Naive B cell (primary cell): ENCODE data around the gene KLHL30. TPM values are rescaled to one million over a fixed set of nuclear protein-coding genes. Genes with fewer than 3 reads are reported as not detected.
"Not testable (repeated sequence)": the region's sequence is repeated elsewhere in the genome, so short reads cannot be mapped to it uniquely, and the experiment has no call there.

ENCODE experiments used
- ATAC-seq, 2 donors: fragments of 150-1000 bp; cut with Tn5 transposase; 2 replicates each; pipeline ENCODE4 v1.10.0; 2021; ENCODE audit warnings: low read depth in 2 of 2, mild to moderate bottlenecking in 2 of 2, moderate library complexity in 2 of 2
- DNase-seq: peaks from one replicate; pipeline ENCODE4 v3.0.0; 2022
- H3K27ac Mint-ChIP-seq, 6 donors: one replicate each; pipeline ENCODE4 v1.8.0; 2020 to 2022; ENCODE audit warnings: mild to moderate bottlenecking in 6 of 6, mixed read lengths in 6 of 6, moderate library complexity in 5 of 6, inconsistent platforms in 2 of 6
- H3K27me3 Mint-ChIP-seq, 3 donors: one replicate each; pipeline ENCODE4 v1.8.0; 2021 to 2022; ENCODE audit warnings: mixed read lengths in 3 of 3, mild to moderate bottlenecking in 1 of 3
- H3K36me3 Mint-ChIP-seq, 2 donors: one replicate each; pipeline ENCODE4 v1.8.0; 2020 to 2022; ENCODE audit warnings: mixed read lengths in 2 of 2, inconsistent platforms in 1 of 2, mild to moderate bottlenecking in 1 of 2
- H3K4me1 Mint-ChIP-seq, 3 donors: one replicate each; pipeline ENCODE4 v1.8.0; 2020 to 2022; ENCODE audit warnings: mixed read lengths in 3 of 3, inconsistent platforms in 1 of 3, mild to moderate bottlenecking in 1 of 3, moderate library complexity in 1 of 3
- H3K4me3 Mint-ChIP-seq, 8 donors: one replicate each; pipeline ENCODE4 v1.8.0; 2020 to 2022; ENCODE audit warnings: mild to moderate bottlenecking in 8 of 8, mixed read lengths in 8 of 8, moderate library complexity in 8 of 8, inconsistent platforms in 2 of 8
- H3K9me3 Mint-ChIP-seq, 7 donors: one replicate each; pipeline ENCODE4 v1.8.0; 2020 to 2022; ENCODE audit warnings: mixed read lengths in 7 of 7, mild to moderate bottlenecking in 5 of 7, inconsistent platforms in 2 of 7, moderate library complexity in 1 of 7
- polyA plus RNA-seq, 6 donors: library from polyadenylated mRNA; unstranded; fragments of 300-500 nt; fragmentation: Illumina TruSeq; gene quantifications; one replicate each; pipeline ENCODE4 v1.2.3, GENCODE V29; 2021; ENCODE audit warnings: low read depth in 6 of 6

KLHL30 gene
- polyA plus RNA-seq, 6 donors from 2014 or later: not detected

DNA sequence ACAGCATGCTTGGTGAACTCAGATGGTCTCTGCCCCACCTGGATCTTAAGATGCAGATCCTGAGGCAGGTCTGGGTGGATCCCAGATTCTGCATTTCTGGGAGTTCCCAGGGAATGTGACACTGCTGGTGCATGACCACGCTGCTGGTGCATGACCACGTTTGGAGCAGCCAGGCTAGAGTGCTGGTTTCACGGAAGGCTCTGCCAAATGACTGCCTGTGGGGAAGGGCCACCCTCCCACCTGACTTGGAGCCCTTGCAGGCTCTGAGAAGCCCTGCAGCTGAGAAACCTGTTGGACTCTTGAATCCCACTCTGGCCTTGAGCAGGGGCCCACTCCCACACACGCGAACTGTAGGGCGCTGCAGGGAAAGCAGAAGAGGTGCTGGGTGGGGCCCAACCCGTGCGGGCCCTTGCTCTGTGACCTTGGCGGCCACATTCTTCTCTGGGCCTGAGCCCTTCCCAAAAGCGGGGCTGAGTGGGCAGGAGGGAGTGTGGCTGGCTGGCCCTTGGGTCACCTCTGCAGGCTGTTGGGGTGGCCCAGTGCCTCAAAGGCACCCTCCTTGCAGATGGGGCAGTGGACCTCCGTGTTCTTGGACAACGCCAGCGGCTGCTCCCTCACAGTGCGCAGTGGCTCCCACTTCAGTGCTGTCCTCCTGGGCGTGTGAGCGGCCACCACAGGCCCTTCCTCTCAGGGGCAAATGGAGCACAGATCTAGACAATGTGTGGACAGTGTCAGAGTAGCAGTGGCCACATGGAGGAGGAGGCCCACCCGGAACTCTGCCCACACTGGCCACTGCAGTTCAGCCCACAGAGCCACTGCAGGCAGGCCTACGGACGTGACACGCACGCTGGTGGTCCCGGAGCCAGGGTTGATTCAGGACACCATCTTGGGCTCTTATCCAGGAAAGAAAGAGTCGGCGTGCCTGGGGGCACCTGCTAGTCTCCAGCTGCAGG, 28.2 kb downstream of the KLHL30 start:
- Mint-ChIP-seq H3K36me3 (peaks cover 5 to 22% of the 10 kb centered on the region in 2 donors), H3K27me3 (peaks cover 4 to 26% (median 17%) of the 10 kb centered on the region in 3 donors), H3K4me1 (peaks cover 7 to 14% (median 9%) of the 10 kb centered on the region in 3 donors), H3K27ac (no peak overlapping the region), H3K9me3 (no peaks in the 10 kb centered on the region), H3K4me3 (no peak overlapping the region)
- no peak for ATAC-seq
- no peak for DNase-seq

DNA sequence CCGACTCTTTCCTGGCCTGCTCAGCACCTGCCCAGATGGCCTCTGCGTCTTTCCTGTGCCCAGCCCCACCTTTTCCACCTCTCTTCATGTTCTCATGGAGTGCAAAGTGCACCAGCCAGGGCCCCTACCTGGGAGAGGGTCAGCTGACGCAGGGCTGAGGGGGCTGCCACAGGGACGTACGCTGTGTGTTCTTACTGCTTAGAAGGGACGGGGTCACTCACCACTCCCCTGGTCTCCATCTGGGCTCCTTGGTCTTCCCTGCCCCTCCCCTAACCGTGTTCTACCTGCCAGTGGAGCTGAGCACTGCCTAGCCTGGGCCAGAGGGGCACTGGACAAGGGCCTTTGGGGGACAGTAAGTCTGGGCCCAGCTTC, 28.9 kb downstream of the KLHL30 start:
- H3K36me3 Mint-ChIP-seq: peaks cover 10 to 22% of the 10 kb centered on the region in 2 donors
- no peaks in the 10 kb centered on the region for H3K9me3 Mint-ChIP-seq
- peaks cover 7 to 14% (median 9%) of the 10 kb centered on the region in 3 donors for H3K4me1 Mint-ChIP-seq
- peaks cover 4 to 21% (median 17%) of the 10 kb centered on the region in 3 donors for H3K27me3 Mint-ChIP-seq
- ATAC-seq (no peak), DNase-seq (no peak)
- no peak overlapping the region for H3K27ac Mint-ChIP-seq
- H3K4me3 Mint-ChIP-seq: no peak overlapping the region

- no peaks in the 10 kb centered on the region for H3K9me3 Mint-ChIP-seq
- no peak overlapping the region for H3K4me3 Mint-ChIP-seq
- peaks cover 14 to 22% of the 10 kb centered on the region in 2 donors for H3K36me3 Mint-ChIP-seq
- no peak for ATAC-seq
- peaks cover 7 to 17% (median 9%) of the 10 kb centered on the region in 3 donors for H3K4me1 Mint-ChIP-seq
- H3K27ac Mint-ChIP-seq: peak overlapping the region in 1 of 6 donors; percentile 39
- peaks cover 4 to 20% (median 17%) of the 10 kb centered on the region in 3 donors for H3K27me3 Mint-ChIP-seq
- DNase-seq: no peak
Measured at GRCh38 chr2:238167761-238168160, 29.3 kb downstream of the KLHL30 start.

- Mint-ChIP-seq H3K36me3 (peaks cover 21 to 29% of the 10 kb centered on the region in 2 donors), H3K4me3 (peak overlapping the region in 1 of 8 donors; percentile 34), H3K9me3 (no peaks in the 10 kb centered on the region), H3K4me1 (peaks cover 7 to 19% (median 10%) of the 10 kb centered on the region in 3 donors), H3K27ac (peak overlapping the region in 2 of 6 donors; percentile 39 to 56), H3K27me3 (peaks cover 4 to 20% (median 17%) of the 10 kb centered on the region in 3 donors)
- DNase-seq (no peak), ATAC-seq (no peak)
Measured at GRCh38 chr2:238168196-238169047, 30.0 kb downstream of the KLHL30 start.

- Mint-ChIP-seq H3K27me3 (peaks cover 4 to 19% (median 15%) of the 10 kb centered on the region in 3 donors), H3K4me1 (peaks cover 6 to 19% (median 13%) of the 10 kb centered on the region in 3 donors), H3K9me3 (no peaks in the 10 kb centered on the region), H3K27ac (peak overlapping the region in 1 of 6 donors; percentile 56), H3K4me3 (no peak overlapping the region), H3K36me3 (peaks cover 22 to 30% of the 10 kb centered on the region in 2 donors)
- DNase-seq (no peak), ATAC-seq (no peak)
Measured at GRCh38 chr2:238169048-238169707, 30.7 kb downstream of the KLHL30 start.

- Mint-ChIP-seq H3K27me3 (peaks cover 3 to 13% (median 9%) of the 10 kb centered on the region in 3 donors), H3K9me3 (no peaks in the 10 kb centered on the region), H3K4me1 (peaks cover 3 to 13% (median 9%) of the 10 kb centered on the region in 3 donors), H3K36me3 (peaks cover 22 to 30% of the 10 kb centered on the region in 2 donors), H3K4me3 (no peak overlapping the region), H3K27ac (peak overlapping the region in 1 of 6 donors; percentile 38)
- no peak for ATAC-seq
- no peak for DNase-seq
Measured at GRCh38 chr2:238169708-238170251, 31.3 kb downstream of the KLHL30 start.

GRCh38 chr2:238170386-238171071, 32.1 kb downstream of the KLHL30 start:
- Mint-ChIP-seq H3K27ac (peak overlapping the region in 1 of 6 donors; percentile 91), H3K9me3 (no peaks in the 10 kb centered on the region), H3K4me3 (no peak overlapping the region), H3K27me3 (peaks cover 0 to 6% (median 1%) of the 10 kb centered on the region in 3 donors), H3K36me3 (peaks cover 22 to 30% of the 10 kb centered on the region in 2 donors), H3K4me1 (peaks cover 0 to 5% (median 3%) of the 10 kb centered on the region in 3 donors)
- ATAC-seq (no peak), DNase-seq (no peak)

DNA sequence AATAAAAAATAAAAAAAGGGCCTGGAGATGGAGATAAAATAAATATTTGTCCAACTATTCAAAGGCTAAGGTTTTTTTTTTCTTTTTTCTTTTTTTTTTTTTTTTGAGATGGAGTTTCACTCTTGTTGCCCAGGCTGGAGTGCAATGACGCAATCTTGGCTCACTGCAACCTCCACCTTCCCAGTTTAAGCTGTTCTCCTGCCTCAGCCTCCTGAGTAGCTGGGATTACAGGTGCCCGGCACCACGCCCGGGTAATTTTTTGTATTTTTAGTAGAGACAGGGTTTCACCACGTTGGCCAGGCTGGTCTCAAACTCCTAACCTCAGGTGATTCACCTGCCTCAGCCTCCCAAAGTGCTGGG, 32.6 kb downstream of the KLHL30 start:
- H3K9me3 Mint-ChIP-seq, ATAC-seq, H3K4me3 Mint-ChIP-seq, DNase-seq, H3K27ac Mint-ChIP-seq, H3K4me1 Mint-ChIP-seq, H3K27me3 Mint-ChIP-seq: not testable (repeated sequence)
- H3K36me3 Mint-ChIP-seq: peaks cover 22 to 30% of the 10 kb centered on the region in 2 donors

- peak overlapping the region in 2 of 6 donors; percentile 26 to 77 for H3K27ac Mint-ChIP-seq
- H3K36me3 Mint-ChIP-seq: peaks cover 22 to 35% of the 10 kb centered on the region in 2 donors
- no peaks in the 10 kb centered on the region for H3K9me3 Mint-ChIP-seq
- H3K27me3 Mint-ChIP-seq: no peaks in the 10 kb centered on the region
- no peak overlapping the region for H3K4me3 Mint-ChIP-seq
- DNase-seq (no peak), ATAC-seq (no peak)
- peaks cover 0 to 5% (median 3%) of the 10 kb centered on the region in 3 donors for H3K4me1 Mint-ChIP-seq
Measured at GRCh38 chr2:238171575-238172187, 33.2 kb downstream of the KLHL30 start.

DNA sequence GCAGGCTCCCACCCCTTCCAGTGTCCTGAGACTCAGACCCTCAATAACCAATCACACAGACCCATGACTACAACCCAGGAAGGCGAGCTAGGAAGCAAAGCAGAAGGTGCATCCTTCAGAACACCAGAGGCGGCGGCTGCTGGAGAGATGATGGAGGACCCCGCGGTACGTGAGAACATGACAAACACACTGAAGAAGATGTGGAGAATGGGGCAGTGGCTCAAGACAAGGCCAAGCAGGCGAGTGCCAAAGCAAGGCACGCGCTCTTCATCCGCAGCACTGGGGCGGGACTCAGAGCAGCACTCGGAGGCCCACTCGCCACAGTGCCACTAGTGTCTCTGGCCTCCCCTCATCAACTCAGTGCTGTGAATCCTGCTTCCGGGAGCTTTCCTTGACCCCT, 34.0 kb downstream of the KLHL30 start:
- Mint-ChIP-seq H3K9me3 (no peaks in the 10 kb centered on the region), H3K4me1 (peaks cover 0 to 5% (median 3%) of the 10 kb centered on the region in 3 donors), H3K4me3 (no peak overlapping the region), H3K36me3 (peaks cover 26 to 40% of the 10 kb centered on the region in 2 donors), H3K27me3 (no peaks in the 10 kb centered on the region), H3K27ac (peak overlapping the region in 1 of 6 donors; percentile 26)
- DNase-seq (no peak), ATAC-seq (no peak)

DNA sequence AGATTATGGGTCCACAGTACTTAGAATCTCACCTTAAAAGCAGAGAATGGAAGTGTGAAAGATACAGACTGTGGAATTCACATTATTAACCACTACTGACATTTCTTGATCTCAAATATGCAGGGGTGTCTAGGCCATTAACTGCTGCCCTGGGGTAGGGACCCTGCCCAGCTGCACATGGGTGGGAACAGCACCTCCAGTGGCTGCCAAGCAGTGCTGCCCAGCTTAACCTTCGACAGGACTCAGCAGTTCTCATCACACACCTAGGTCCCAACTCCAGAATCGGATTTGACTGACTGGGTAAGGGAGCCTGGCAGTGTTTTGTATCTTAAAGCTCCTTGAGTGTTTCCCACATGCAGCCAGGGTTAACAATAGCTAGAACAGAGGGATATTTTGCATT, 35.2 kb downstream of the KLHL30 start:
- ATAC-seq (no peak), DNase-seq (no peak)
- H3K36me3 Mint-ChIP-seq: peaks cover 29 to 41% of the 10 kb centered on the region in 2 donors
- H3K27me3 Mint-ChIP-seq: no peaks in the 10 kb centered on the region
- no peak overlapping the region for H3K4me3 Mint-ChIP-seq
- peaks cover 0 to 5% (median 3%) of the 10 kb centered on the region in 3 donors for H3K4me1 Mint-ChIP-seq
- no peaks in the 10 kb centered on the region for H3K9me3 Mint-ChIP-seq
- peak overlapping the region in 1 of 6 donors; percentile 39 for H3K27ac Mint-ChIP-seq

DNA sequence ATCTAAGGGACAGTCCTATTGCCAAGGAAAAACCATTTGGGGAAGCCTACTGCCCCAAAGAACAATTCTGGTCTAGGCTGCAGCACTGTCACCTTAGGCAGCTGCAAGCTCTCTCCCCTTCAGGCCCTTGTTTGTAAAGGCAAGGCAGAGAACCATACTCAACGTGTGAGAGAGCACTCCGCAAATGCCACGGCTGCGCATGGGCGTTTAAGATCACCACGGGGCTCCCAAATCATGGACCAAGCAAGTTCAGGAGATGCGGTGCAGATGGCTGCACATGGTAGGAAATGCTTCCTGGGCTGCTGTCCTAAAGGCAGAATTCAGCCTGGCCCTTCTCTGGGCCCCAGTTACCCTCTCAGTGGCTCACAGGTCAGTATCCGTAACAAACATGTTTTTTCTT, 35.8 kb downstream of the KLHL30 start:
- DNase-seq (no peak), ATAC-seq (no peak)
- no peak overlapping the region for H3K4me3 Mint-ChIP-seq

More for the DNA sequence above, 35.8 kb downstream of the KLHL30 start:
- Mint-ChIP-seq H3K36me3 (peaks cover 35 to 37% of the 10 kb centered on the region in 2 donors), H3K9me3 (no peaks in the 10 kb centered on the region), H3K27me3 (no peaks in the 10 kb centered on the region), H3K4me1 (peaks cover 0 to 5% (median 3%) of the 10 kb centered on the region in 3 donors), H3K27ac (no peak overlapping the region)
